ENCODE data around the gene FBXW11.
"Not testable (repeated sequence)": the region's sequence is repeated elsewhere in the genome, so short reads cannot be mapped to it uniquely, and the experiment has no call there.

The FBXW11 gene

GRCh38 chr5:171927345-171927941 lies 79.0 kb downstream of the FBXW11 start:
- Histone ChIP-seq H3K4me3 (ENCODE audit: low read length) (no peak overlapping the region), H3K36me3 (ENCODE audit: control insufficient read depth, insufficient read depth, low read length, severe bottlenecking) (no peaks in the 10 kb centered on the region), H3K9ac (ENCODE audit: low read length) (no peak overlapping the region), H3K27me3 (replicated peaks; ENCODE audit: control insufficient read depth, insufficient read depth, low read length) (no peaks in the 10 kb centered on the region), H3K4me1 (ENCODE audit: control insufficient read depth, insufficient read depth, low read length) (no peaks in the 10 kb centered on the region), H3K9me3 (ENCODE audit: control insufficient read depth, low read length) (no peaks in the 10 kb centered on the region)
- DNase-seq (ENCODE audit: low read depth), result peak; percentile 41

GRCh38 chr5:171926311-171926710 lies 80.1 kb downstream of the FBXW11 start:
- Histone ChIP-seq H3K4me1 (ENCODE audit: control insufficient read depth, insufficient read depth, low read length) (no peaks in the 10 kb centered on the region), H3K9ac (ENCODE audit: low read length) (no peak overlapping the region), H3K36me3 (ENCODE audit: control insufficient read depth, insufficient read depth, low read length, severe bottlenecking) (no peaks in the 10 kb centered on the region), H3K4me3 (ENCODE audit: low read length) (no peak overlapping the region), H3K27me3 (replicated peaks; ENCODE audit: control insufficient read depth, insufficient read depth, low read length) (no peaks in the 10 kb centered on the region), H3K9me3 (ENCODE audit: control insufficient read depth, low read length) (no peaks in the 10 kb centered on the region)
- DNase-seq (ENCODE audit: low read depth), result no peak

- no peak overlapping the region for H3K9ac ChIP-seq (ENCODE audit: low read length)
- DNase-seq (ENCODE audit: low read depth), result no peak
- no peaks in the 10 kb centered on the region for H3K9me3 ChIP-seq (ENCODE audit: control insufficient read depth, low read length)
- H3K4me1 ChIP-seq (ENCODE audit: control insufficient read depth, insufficient read depth, low read length), result no peaks in the 10 kb centered on the region
- no peaks in the 10 kb centered on the region for H3K36me3 ChIP-seq (ENCODE audit: control insufficient read depth, insufficient read depth, low read length, severe bottlenecking)
- no peaks in the 10 kb centered on the region for H3K27me3 ChIP-seq (replicated peaks; ENCODE audit: control insufficient read depth, insufficient read depth, low read length)
- no peak overlapping the region for H3K4me3 ChIP-seq (ENCODE audit: low read length)
Measured at GRCh38 chr5:171924493-171925122, 81.8 kb downstream of the FBXW11 start.

- H3K9me3 ChIP-seq (ENCODE audit: control insufficient read depth, low read length), result no peaks in the 10 kb centered on the region
- H3K36me3 ChIP-seq (ENCODE audit: control insufficient read depth, insufficient read depth, low read length, severe bottlenecking), result no peaks in the 10 kb centered on the region
- no peak for DNase-seq (ENCODE audit: low read depth)
- no peaks in the 10 kb centered on the region for H3K27me3 ChIP-seq (replicated peaks; ENCODE audit: control insufficient read depth, insufficient read depth, low read length)
- H3K9ac ChIP-seq (ENCODE audit: low read length), result no peak overlapping the region
- H3K4me3 ChIP-seq (ENCODE audit: low read length), result no peak overlapping the region
- H3K4me1 ChIP-seq (ENCODE audit: control insufficient read depth, insufficient read depth, low read length), result no peaks in the 10 kb centered on the region
Measured at GRCh38 chr5:171920765-171921391, 85.6 kb downstream of the FBXW11 start.

GRCh38 chr5:171915700-171916099 lies 90.7 kb downstream of the FBXW11 start:
- H3K36me3 ChIP-seq (ENCODE audit: control insufficient read depth, insufficient read depth, low read length, severe bottlenecking); H3K27me3 ChIP-seq (replicated peaks; ENCODE audit: control insufficient read depth, insufficient read depth, low read length); H3K9ac ChIP-seq (ENCODE audit: low read length); H3K9me3 ChIP-seq (ENCODE audit: control insufficient read depth, low read length); H3K4me3 ChIP-seq (ENCODE audit: low read length); DNase-seq (ENCODE audit: low read depth): not testable (repeated sequence)
- H3K4me1 ChIP-seq (ENCODE audit: control insufficient read depth, insufficient read depth, low read length), result peaks cover 21% of the 10 kb centered on the region

GRCh38 chr5:171914726-171915338 lies 91.6 kb downstream of the FBXW11 start:
- H3K4me1 ChIP-seq (ENCODE audit: control insufficient read depth, insufficient read depth, low read length), result peaks cover 21% of the 10 kb centered on the region
- no peak overlapping the region for H3K9ac ChIP-seq (ENCODE audit: low read length)
- peaks cover 4% of the 10 kb centered on the region for H3K36me3 ChIP-seq (ENCODE audit: control insufficient read depth, insufficient read depth, low read length, severe bottlenecking)
- no peaks in the 10 kb centered on the region for H3K9me3 ChIP-seq (ENCODE audit: control insufficient read depth, low read length)
- no peak for DNase-seq (ENCODE audit: low read depth)
- H3K27me3 ChIP-seq (replicated peaks; ENCODE audit: control insufficient read depth, insufficient read depth, low read length), result no peaks in the 10 kb centered on the region
- no peak overlapping the region for H3K4me3 ChIP-seq (ENCODE audit: low read length)

GRCh38 chr5:171913987-171914273 lies 92.5 kb downstream of the FBXW11 start:
- peaks cover 11% of the 10 kb centered on the region for H3K36me3 ChIP-seq (ENCODE audit: control insufficient read depth, insufficient read depth, low read length, severe bottlenecking)
- no peak overlapping the region for H3K4me3 ChIP-seq (ENCODE audit: low read length)
- H3K9me3 ChIP-seq (ENCODE audit: control insufficient read depth, low read length), result no peaks in the 10 kb centered on the region
- peaks cover 21% of the 10 kb centered on the region for H3K4me1 ChIP-seq (ENCODE audit: control insufficient read depth, insufficient read depth, low read length)
- H3K27me3 ChIP-seq (replicated peaks; ENCODE audit: control insufficient read depth, insufficient read depth, low read length), result no peaks in the 10 kb centered on the region
- no peak for DNase-seq (ENCODE audit: low read depth)
- no peak overlapping the region for H3K9ac ChIP-seq (ENCODE audit: low read length)

- H3K4me1 ChIP-seq (ENCODE audit: control insufficient read depth, insufficient read depth, low read length), result peaks cover 21% of the 10 kb centered on the region
- peaks cover 20% of the 10 kb centered on the region for H3K36me3 ChIP-seq (ENCODE audit: control insufficient read depth, insufficient read depth, low read length, severe bottlenecking)
- no peak for DNase-seq (ENCODE audit: low read depth)
- H3K4me3 ChIP-seq (ENCODE audit: low read length), result no peak overlapping the region
- H3K9me3 ChIP-seq (ENCODE audit: control insufficient read depth, low read length), result no peaks in the 10 kb centered on the region
- no peaks in the 10 kb centered on the region for H3K27me3 ChIP-seq (replicated peaks; ENCODE audit: control insufficient read depth, insufficient read depth, low read length)
- no peak overlapping the region for H3K9ac ChIP-seq (ENCODE audit: low read length)
Measured at GRCh38 chr5:171911152-171911551, 95.3 kb downstream of the FBXW11 start.

- no peak for DNase-seq (ENCODE audit: low read depth)
- Histone ChIP-seq H3K4me1 (ENCODE audit: control insufficient read depth, insufficient read depth, low read length) (peaks cover 15% of the 10 kb centered on the region), H3K36me3 (ENCODE audit: control insufficient read depth, insufficient read depth, low read length, severe bottlenecking) (peaks cover 20% of the 10 kb centered on the region), H3K9ac (ENCODE audit: low read length) (no peak overlapping the region), H3K4me3 (ENCODE audit: low read length) (no peak overlapping the region), H3K27me3 (replicated peaks; ENCODE audit: control insufficient read depth, insufficient read depth, low read length) (no peaks in the 10 kb centered on the region), H3K9me3 (ENCODE audit: control insufficient read depth, low read length) (no peaks in the 10 kb centered on the region)
Measured at GRCh38 chr5:171908638-171909037, 97.8 kb downstream of the FBXW11 start.

GRCh38 chr5:171907725-171908343 lies 98.6 kb downstream of the FBXW11 start:
- Histone ChIP-seq H3K4me1 (ENCODE audit: control insufficient read depth, insufficient read depth, low read length) (peaks cover 7% of the 10 kb centered on the region), H3K27me3 (replicated peaks; ENCODE audit: control insufficient read depth, insufficient read depth, low read length) (no peaks in the 10 kb centered on the region), H3K4me3 (ENCODE audit: low read length) (no peak overlapping the region), H3K9ac (ENCODE audit: low read length) (no peak overlapping the region), H3K9me3 (ENCODE audit: control insufficient read depth, low read length) (no peaks in the 10 kb centered on the region), H3K36me3 (ENCODE audit: control insufficient read depth, insufficient read depth, low read length, severe bottlenecking) (peaks cover 20% of the 10 kb centered on the region)
- peak; percentile 87 for DNase-seq (ENCODE audit: low read depth)
